Lung (tissue), 12 donors: ENCODE results near the gene TMEM39B. TPM values are rescaled to one million over a fixed set of nuclear protein-coding genes. Genes with fewer than 3 reads are reported as not detected.
A peak's percentile ranks its signal among the peaks of the same experiment; 100 is the strongest.
"Not testable (repeated sequence)": the region's sequence is repeated elsewhere in the genome, so short reads cannot be mapped to it uniquely, and the experiment has no call there.

ENCODE experiments used
- ATAC-seq: fragments of 200-7000 bp; cut with Tn5 transposase; one replicate; pipeline ENCODE4 v1.9.1; 2020; ENCODE audit warnings: moderate number of reproducible peaks; ENCODE audit not compliant: insufficient read depth, low FRiP score
- DNase-seq, 3 donors: peaks; one replicate each; pipeline ENCODE4 v3.0.0-alpha.2; 2013 to 2017
- H3K27ac ChIP-seq, 2 donors: one replicate each; pipeline ENCODE4 v1.5.1; 2013; ENCODE audit warnings: mild to moderate bottlenecking in 2 of 2, moderate library complexity in 2 of 2, control low read depth in 1 of 2, inconsistent platforms in 1 of 2, low read depth in 1 of 2, low read length in 1 of 2
- H3K27me3 ChIP-seq, 3 donors: one replicate each; pipeline ENCODE4 v1.5.1; 2013; ENCODE audit warnings: low read length in 2 of 3; ENCODE audit not compliant: control insufficient read depth in 3 of 3, insufficient read depth in 3 of 3
- H3K36me3 ChIP-seq, 4 donors: one replicate each; pipeline ENCODE4 v1.5.1; 2013; ENCODE audit warnings: low read length in 4 of 4, mild to moderate bottlenecking in 1 of 4, moderate library complexity in 1 of 4; ENCODE audit not compliant: control insufficient read depth in 4 of 4, insufficient read depth in 4 of 4
- H3K4me1 ChIP-seq, 5 donors: one replicate each; pipeline ENCODE4 v1.5.1; 2013; ENCODE audit warnings: low read length in 5 of 5, mild to moderate bottlenecking in 2 of 5, moderate library complexity in 1 of 5; ENCODE audit not compliant: control insufficient read depth in 5 of 5, insufficient read depth in 5 of 5
- H3K4me3 ChIP-seq: one replicate; pipeline ENCODE4 v1.5.1; 2013; ENCODE audit warnings: mild to moderate bottlenecking, control low read depth, moderate library complexity
- H3K9ac ChIP-seq, 2 donors: one replicate each; pipeline ENCODE4 v1.5.1; 2013; ENCODE audit warnings: low read length in 2 of 2, control low read depth in 1 of 2; ENCODE audit not compliant: insufficient read depth in 1 of 2
- H3K9me3 ChIP-seq, 4 donors: one replicate each; pipeline ENCODE4 v1.5.1; 2013; ENCODE audit warnings: low read length in 3 of 4, mild to moderate bottlenecking in 1 of 4, moderate library complexity in 1 of 4; ENCODE audit not compliant: control insufficient read depth in 4 of 4, insufficient read depth in 3 of 4
- WGBS, 2 donors: extraction: QIAGEN DNeasy Blood & Tissue Kit; methylation state at CpG; one replicate each; pipeline ENCODE4 v1.1.7; 2013; 5-methylcytosine and 5-hydroxymethylcytosine counted together
- polyA plus RNA-seq, 2 donors: library from polyadenylated mRNA; stranded (reverse); fragments of 200-250 nt; gene quantifications; one replicate each; pipeline ENCODE4 v1.2.1, GENCODE V29; 2013
- total RNA-seq, 2 donors: library from RNA; depleted of rRNA in 1 of 2; stranded (reverse); fragments of >200 nt in 1 of 2; gene quantifications; one replicate each; pipeline ENCODE4 v1.2.1, GENCODE V29; 2014 to 2021
- TF ChIP-seq, protein P1 (sequence below): IDR thresholded peaks from 2 replicates; pipeline ENCODE4 v1.5.1; 2012; ENCODE audit warnings: mild to moderate bottlenecking; ENCODE audit errors: control extremely low read depth, extremely low read depth
- donor health status: control.
- donor health status: control.
- donor health status: Bipolar disorder and iron deficiency.
- donor health status: healthy.
- donor health status: DM: yes; HTN: yes; CAD: no.

The TMEM39B gene
- total and polyA plus RNA-seq, 4 donors: 7.6 to 23.8 (median 13.6) TPM

DNA sequence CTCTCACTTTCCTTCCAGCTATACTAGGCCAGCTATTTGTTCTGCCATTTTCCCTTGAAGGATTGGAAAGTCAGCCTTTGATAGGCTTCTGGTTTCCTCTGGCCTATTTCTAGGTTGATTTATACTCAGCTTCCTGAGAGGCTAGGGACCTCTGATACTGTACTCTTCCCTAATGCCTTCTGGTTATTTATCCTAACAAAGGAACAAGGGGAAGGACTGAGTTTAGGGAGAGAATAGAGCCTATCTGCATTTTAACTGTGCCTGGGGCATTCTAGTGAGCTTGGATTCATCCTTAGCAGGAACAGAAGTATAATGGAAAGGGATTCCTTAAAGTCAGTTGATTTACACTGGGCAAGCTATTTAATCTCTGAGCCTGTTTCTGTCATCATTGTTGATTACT, 11.8 kb upstream of the TMEM39B start:
- TF ChIP-seq, protein P1, sequence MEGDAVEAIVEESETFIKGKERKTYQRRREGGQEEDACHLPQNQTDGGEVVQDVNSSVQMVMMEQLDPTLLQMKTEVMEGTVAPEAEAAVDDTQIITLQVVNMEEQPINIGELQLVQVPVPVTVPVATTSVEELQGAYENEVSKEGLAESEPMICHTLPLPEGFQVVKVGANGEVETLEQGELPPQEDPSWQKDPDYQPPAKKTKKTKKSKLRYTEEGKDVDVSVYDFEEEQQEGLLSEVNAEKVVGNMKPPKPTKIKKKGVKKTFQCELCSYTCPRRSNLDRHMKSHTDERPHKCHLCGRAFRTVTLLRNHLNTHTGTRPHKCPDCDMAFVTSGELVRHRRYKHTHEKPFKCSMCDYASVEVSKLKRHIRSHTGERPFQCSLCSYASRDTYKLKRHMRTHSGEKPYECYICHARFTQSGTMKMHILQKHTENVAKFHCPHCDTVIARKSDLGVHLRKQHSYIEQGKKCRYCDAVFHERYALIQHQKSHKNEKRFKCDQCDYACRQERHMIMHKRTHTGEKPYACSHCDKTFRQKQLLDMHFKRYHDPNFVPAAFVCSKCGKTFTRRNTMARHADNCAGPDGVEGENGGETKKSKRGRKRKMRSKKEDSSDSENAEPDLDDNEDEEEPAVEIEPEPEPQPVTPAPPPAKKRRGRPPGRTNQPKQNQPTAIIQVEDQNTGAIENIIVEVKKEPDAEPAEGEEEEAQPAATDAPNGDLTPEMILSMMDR: no peak
- Histone ChIP-seq H3K4me1 (peaks cover 0 to 16% (median 6%) of the 10 kb centered on the region in 5 donors), H3K4me3 (no peak overlapping the region), H3K27ac (no peak overlapping the region), H3K36me3 (peaks cover 18 to 52% (median 27%) of the 10 kb centered on the region in 4 donors), H3K9ac (no peak overlapping the region), H3K9me3 (no peaks in the 10 kb centered on the region), H3K27me3 (no peaks in the 10 kb centered on the region)
- no peak for ATAC-seq
- DNase-seq: no peak

DNA sequence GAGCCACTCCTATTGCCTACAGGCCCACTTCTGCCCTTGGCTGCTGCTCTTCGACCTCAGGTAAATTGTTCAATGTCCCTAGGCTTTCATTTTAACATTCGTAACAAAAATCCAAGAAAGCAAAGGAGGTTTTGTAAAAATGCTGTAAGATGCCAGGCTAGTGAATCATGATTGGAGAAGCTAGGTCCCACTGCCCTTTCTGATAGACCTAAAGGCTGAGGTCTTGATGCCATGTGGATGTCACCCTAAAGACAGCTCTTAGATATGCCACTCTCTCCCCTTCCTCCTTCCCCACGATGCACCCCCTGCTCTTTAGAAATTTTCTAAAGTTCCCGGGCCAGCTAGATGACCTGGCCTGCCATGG, 9.9 kb upstream of the TMEM39B start:
- TF ChIP-seq, protein P1: no peak
- peaks cover 4 to 22% (median 6%) of the 10 kb centered on the region in 5 donors for H3K4me1 ChIP-seq
- H3K4me3 ChIP-seq: no peak overlapping the region
- peak overlapping the region; percentile 59 to 73 for H3K9ac ChIP-seq
- ATAC-seq (no peak), DNase-seq (no peak)
- H3K36me3 ChIP-seq: peaks cover 8 to 39% (median 20%) of the 10 kb centered on the region in 4 donors
- H3K9me3 ChIP-seq: no peaks in the 10 kb centered on the region
- H3K27me3 ChIP-seq: no peaks in the 10 kb centered on the region
- H3K27ac ChIP-seq: peak overlapping the region in 1 of 2 donors; percentile 74
- WGBS, 2 donors: 66 to 77% methylated on average over 4 of the region's 4 CpGs

- 26 to 38% methylated on average over 1 of the region's 1 CpG for WGBS, 2 donors
- H3K27ac ChIP-seq: peak overlapping the region in 1 of 2 donors; percentile 30
- H3K36me3 ChIP-seq: peaks cover 8 to 35% (median 19%) of the 10 kb centered on the region in 4 donors
- TF ChIP-seq, protein P1: peak; percentile 59
- H3K4me1 ChIP-seq: peaks cover 4 to 22% (median 6%) of the 10 kb centered on the region in 5 donors
- DNase-seq (peak; percentile 32 to 80 (median 78)), ATAC-seq (no peak)
- no peak overlapping the region for H3K4me3 ChIP-seq
- H3K9ac ChIP-seq: peak overlapping the region in 1 of 2 donors; percentile 73
- no peaks in the 10 kb centered on the region for H3K27me3 ChIP-seq
- no peaks in the 10 kb centered on the region for H3K9me3 ChIP-seq
Observed at GRCh38 chr1:32063261-32063681, 9.5 kb upstream of the TMEM39B start.

DNA sequence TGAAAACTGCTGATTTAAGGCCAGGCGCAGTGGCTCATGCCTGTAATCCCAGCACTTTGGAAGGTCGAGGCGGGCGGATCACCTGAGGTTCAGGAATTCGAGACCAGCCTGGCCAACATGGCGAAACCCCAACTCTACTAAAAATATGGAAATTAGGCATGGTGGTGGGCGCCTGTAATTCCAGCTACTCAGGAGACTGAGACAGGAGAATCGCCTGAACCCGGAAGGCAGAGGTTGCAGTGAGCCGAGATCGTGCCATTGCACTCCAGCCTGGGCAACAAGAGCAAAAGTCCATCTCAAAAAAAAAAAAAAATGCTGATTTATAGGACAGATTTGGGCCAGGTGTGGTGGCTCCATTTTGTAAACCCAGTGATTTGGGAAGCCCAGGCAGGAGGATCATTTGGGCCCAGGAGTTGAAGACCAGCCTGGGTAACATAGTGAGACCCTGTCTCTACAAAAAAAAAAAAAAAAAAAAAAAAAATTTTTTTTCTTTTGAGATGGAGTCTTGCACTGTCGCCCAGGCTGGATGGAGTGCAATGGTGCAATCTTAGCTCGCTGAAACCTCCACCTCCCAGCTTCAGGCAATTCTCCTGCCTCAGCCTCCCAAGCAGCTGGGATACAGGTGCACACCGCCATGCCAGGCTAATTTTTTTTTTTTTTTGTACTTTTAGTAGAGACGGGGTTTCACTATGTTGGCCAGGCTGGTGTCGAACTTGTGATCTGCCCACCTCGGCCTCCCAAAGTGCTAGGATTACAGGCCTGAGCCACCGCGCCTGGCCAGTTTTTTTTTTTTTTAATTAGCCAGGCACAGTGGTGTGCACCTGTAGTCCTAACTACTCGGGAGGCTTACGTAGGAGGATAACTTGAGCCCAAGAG, 6.9 kb upstream of the TMEM39B start:
- DNase-seq, H3K4me3 ChIP-seq, H3K9ac ChIP-seq, H3K9me3 ChIP-seq, H3K27me3 ChIP-seq, ATAC-seq: not testable (repeated sequence)
- Histone ChIP-seq H3K36me3 (peaks cover 0 to 12% (median 6%) of the 10 kb centered on the region in 4 donors), H3K27ac (peak overlapping the region in 1 of 2 donors; percentile 67), H3K4me1 (peaks cover 4 to 22% (median 6%) of the 10 kb centered on the region in 5 donors)
- 58 to 62% methylated on average over 21 of the region's 21 CpGs for WGBS, 2 donors
